GM12874 (cell line): Measurements from ENCODE around the gene NRTN.

Source experiments
- TF ChIP-seq, protein P1 (sequence below): IDR thresholded peaks from 2 replicates; pipeline ENCODE4 v1.5.1; 2011; ENCODE audit warnings: low read depth, mild to moderate bottlenecking, control low read depth, low read length, moderate library complexity; ENCODE audit not compliant: insufficient read depth

NRTN gene

DNA sequence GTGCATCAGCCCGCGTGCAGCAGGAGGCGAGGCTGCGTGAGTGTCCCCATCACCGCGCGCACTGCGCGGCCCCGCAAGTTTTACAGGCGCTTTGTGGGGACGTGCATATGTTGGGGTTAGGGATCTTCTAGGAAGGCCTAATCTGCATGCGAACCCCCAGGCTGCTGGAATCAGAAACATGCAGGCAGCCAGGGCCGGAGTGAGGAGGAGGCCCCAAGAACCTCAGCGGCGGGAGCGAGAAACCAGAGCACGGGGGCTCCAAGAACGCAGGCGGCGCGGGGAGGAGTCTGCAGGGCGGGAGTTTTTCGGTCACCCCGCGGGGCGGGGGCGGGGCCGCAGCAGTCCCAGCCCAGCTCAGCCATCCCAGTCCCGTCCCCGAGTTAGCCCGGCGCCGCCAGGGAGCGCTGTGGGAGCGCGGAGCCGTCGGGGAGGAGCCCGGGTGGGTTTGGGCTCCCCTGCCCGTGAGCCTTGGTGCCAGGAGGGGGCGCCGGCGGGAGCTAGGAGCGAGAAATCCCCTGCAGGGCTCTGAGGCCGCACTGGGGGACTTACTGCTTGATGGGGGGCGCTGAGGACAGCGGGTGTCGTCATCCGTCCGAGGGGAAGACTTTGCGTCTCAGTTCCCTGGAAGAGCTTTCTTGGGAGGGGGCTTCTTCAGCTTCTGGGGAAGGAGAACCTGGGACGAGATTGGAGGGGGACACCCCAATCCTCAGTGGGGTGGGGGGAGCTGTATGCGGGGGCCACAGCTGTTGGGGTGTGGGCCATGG is 933 bp upstream of the NRTN start:
- TF ChIP-seq, protein P1, sequence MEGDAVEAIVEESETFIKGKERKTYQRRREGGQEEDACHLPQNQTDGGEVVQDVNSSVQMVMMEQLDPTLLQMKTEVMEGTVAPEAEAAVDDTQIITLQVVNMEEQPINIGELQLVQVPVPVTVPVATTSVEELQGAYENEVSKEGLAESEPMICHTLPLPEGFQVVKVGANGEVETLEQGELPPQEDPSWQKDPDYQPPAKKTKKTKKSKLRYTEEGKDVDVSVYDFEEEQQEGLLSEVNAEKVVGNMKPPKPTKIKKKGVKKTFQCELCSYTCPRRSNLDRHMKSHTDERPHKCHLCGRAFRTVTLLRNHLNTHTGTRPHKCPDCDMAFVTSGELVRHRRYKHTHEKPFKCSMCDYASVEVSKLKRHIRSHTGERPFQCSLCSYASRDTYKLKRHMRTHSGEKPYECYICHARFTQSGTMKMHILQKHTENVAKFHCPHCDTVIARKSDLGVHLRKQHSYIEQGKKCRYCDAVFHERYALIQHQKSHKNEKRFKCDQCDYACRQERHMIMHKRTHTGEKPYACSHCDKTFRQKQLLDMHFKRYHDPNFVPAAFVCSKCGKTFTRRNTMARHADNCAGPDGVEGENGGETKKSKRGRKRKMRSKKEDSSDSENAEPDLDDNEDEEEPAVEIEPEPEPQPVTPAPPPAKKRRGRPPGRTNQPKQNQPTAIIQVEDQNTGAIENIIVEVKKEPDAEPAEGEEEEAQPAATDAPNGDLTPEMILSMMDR: peak; percentile 98

DNA sequence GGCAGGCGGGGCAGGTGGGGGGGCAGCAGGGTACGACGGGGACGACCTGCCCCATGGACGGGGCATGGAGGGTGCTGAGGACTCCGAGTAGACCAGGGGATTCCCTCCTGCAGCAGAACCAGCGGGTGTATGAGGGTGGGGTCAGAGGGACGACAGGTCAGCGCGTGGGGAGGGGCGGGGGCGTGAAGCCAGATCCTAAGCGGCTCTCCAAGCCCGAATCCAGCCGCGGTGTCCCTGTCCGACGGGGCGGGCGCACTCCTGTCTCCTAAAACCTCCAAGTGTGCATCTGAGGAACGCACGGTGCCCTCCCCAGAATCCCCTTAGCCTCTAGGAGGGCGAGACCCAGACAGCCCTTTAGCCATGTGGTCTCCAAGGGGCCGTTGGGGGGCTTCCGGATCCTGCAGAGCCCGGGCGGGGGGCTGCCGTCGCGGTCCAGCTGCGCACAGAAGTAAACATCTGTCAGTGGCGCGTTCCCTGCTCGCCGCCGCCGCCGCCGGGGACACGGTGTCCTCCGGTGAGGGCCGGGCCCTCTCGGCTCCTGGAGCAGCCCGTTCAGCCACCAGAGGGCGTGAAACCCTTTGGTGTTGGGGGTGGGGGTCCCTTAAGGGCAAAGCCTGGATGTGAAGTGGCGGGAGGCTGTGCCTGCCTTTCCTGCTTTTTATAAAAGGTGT is 730 bp downstream of the NRTN start:
- TF ChIP-seq, protein P1: peak; percentile 59

DNA sequence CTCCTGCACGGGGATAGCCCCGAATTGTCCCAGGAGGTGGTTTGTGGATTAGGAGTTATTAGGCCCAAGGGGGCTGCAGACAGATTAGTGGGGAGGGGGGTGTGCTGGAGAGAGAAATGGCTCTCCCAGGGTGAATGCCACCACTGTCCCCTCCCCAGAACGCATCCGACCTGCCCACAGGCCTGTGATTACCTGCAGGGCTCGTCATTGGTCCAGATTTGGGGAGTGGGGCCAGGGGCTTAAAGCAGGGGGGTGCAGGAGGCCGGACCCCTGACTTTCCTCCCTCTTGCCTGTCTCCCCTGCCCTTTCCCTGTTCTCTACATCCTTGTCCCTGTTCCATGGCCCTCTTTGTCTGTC is 1.2 kb downstream of the NRTN start:
- TF ChIP-seq, protein P1: no peak

DNA sequence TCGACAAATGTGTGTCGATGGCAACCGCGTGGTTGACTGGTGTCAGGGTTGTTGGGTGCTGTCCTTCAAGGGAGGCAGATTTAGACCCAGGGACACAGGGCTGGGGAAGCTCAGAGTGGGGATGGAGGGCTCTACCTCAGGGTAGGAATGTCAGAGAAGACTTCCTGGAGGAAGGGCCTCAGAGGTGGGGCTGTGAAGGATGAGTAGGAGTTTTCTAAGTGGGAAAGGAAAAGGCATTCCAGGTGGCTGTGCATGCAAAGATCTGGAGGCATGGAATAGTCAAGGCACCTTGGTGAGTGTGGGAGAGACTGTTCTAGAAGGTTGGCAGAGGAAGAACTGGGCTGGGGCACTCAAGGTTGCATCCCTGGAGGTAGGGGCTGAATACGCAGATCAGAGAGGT is 2.0 kb downstream of the NRTN start:
- TF ChIP-seq, protein P1: no peak

DNA sequence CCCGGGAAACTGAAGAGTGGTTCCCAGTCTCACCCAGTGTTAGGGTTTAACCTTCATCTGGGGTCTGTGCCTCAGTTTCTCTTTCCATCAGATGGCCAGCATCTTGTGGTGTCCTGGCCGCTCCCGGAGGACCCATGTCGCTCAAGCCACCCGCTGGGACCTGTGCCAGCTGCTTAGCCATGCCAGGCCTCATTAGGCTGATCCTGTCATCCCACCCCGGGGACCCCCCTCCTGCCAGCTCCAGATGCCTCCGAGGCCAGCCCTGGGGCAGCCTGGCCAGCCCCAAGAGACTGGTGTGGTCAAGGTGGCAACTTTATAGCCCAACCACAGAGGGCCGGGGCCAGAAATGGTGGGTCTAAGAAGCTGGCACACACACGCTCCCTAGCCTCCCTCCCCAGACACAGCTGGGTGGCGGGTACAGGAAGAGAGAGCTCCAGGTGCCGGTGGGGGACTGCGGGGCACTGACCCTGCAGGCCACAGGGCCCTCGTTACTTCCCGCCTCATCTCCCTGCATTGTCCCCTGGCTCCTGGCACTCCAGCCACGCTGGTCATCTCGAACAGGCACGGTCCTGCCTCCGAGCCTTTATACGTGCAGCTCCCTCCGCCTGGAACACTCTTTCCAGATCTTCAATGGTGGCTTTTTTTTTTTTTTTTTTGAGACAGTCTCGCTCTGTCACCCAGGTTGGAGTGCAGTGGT is 3.4 kb downstream of the NRTN start:
- TF ChIP-seq, protein P1: no peak

DNA sequence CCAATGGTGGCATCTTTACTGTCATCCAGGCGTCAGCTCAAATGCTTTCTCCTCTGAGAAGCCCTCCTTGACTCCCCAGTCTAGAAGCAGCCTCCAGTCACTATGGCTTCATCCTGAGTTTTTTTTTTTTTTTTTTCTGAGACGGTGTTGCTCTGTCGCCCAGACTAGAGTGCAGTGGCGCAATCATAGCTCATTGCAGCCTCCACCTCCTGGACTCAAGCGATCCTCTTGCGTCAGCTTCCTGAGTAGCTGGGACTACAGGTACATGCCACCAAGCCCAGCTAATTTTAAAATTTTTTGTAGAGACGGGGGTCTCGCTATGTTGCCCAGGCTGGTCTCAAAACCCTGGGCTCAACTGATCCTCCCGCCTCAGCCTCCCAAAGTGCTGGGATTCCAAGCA is 4.2 kb downstream of the NRTN start:
- TF ChIP-seq, protein P1: no peak

DNA sequence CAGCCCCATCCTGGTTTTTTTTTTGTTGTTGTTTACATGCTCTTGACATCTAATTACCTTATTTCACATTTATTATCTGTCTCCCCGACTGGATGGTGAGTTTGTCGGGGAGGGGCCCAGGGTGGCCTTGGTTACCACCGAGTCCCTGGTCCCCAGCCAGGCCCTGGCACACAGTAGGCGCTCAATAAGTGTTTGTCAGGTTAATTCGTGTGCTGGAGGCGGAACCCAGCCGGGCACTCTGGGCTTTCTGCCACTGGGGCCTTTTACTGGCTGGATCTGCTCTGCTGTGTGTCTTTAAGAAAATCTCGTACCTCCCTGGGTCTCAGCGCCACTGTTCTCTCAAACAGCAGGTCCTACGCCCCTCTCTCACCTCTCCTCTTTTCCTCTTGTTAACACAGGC is 4.6 kb downstream of the NRTN start:
- TF ChIP-seq, protein P1: no peak
